SK-N-SH (cell line): Measurements from ENCODE around the gene CYLD. TPM values are rescaled to one million over a fixed set of nuclear protein-coding genes. Genes with fewer than 3 reads are reported as not detected.

Source experiments
- CTCF ChIA-PET: fragments of 300-600, 350-600 bp; formaldehyde crosslinking; extraction: SDS; loops from one replicate; lab custom pipeline; 2021; lab: Yijun Ruan, JAX
- POLR2A ChIA-PET: fragments of 350-600 bp; sonication (Branson Sonifier 250); formaldehyde crosslinking; extraction: SDS; loops from one replicate; lab custom pipeline; 2020; ENCODE audit warnings: antibody characterized with exemption, inconsistent platforms; lab: Yijun Ruan, JAX
- DNase-seq: peaks from one replicate; pipeline ENCODE4 v3.0.0; 2012
- H2AFZ ChIP-seq: fragments of 200-600 bp; sonication (generic); 2 replicates; pipeline ENCODE4 v1.8.1; 2016; ENCODE audit warnings: antibody characterized with exemption, mild to moderate bottlenecking, low read depth
- H3F3A ChIP-seq: fragments of 200-600 bp; sonication (generic); replicated peaks from 2 replicates; pipeline ENCODE3; 2016; ENCODE audit warnings: antibody characterized with exemption, mild to moderate bottlenecking; ENCODE audit not compliant: insufficient read depth
- H3K27ac ChIP-seq, 2 experiments: fragments of 200-500 bp in 1 of 2; fragments of 200-600 bp in 1 of 2; sonication (Bioruptor generic) in 1 of 2; sonication (generic), shearing (Covaris generic) in 1 of 2; 2 replicates each; pipeline versions ENCODE4 v1.5.1 to v1.6.1; 2014 to 2016; ENCODE audit warnings: low read depth in 2 of 2, inconsistent platforms in 1 of 2, low read length in 1 of 2, mild to moderate bottlenecking in 1 of 2, mixed read lengths in 1 of 2
- H3K27me3 ChIP-seq: fragments of 200-600 bp; sonication (generic), shearing (Covaris generic); 2 replicates; pipeline ENCODE4 v1.6.1; 2016; ENCODE audit warnings: mixed run types; ENCODE audit not compliant: insufficient read depth
- H3K36me3 ChIP-seq, 2 experiments: fragments of 200-500 bp in 1 of 2; fragments of 200-600 bp in 1 of 2; sonication (Bioruptor generic) in 1 of 2; sonication (generic) in 1 of 2; replicated peaks in 1 of 2; 2 replicates each; pipeline versions ENCODE3 to v1.5.1; 2014 to 2016; ENCODE audit warnings: low read length in 1 of 2, mild to moderate bottlenecking in 1 of 2; ENCODE audit not compliant: insufficient read depth in 2 of 2, control insufficient read depth in 1 of 2
- H3K4me1 ChIP-seq, 2 experiments: fragments of 200-500 bp in 1 of 2; fragments of 200-600 bp in 1 of 2; sonication (Bioruptor generic) in 1 of 2; sonication (generic), shearing (Covaris generic) in 1 of 2; 2 replicates each; pipeline versions ENCODE4 v1.5.1 to v1.6.1; 2014 to 2016; ENCODE audit warnings: low read depth in 1 of 2, low read length in 1 of 2, mixed run types in 1 of 2; ENCODE audit not compliant: insufficient read depth in 2 of 2, control insufficient read depth in 1 of 2
- H3K4me2 ChIP-seq: fragments of 200-600 bp; sonication (generic), shearing (Covaris generic); 2 replicates; pipeline ENCODE4 v1.6.1; 2017; ENCODE audit warnings: mixed run types
- H3K4me3 ChIP-seq, 2 experiments: fragments of 200-500 bp in 1 of 2; fragments of 200-600 bp in 1 of 2; sonication (Bioruptor generic) in 1 of 2; sonication (generic), shearing (Covaris generic) in 1 of 2; 2 replicates each; pipeline versions ENCODE4 v1.5.1 to v1.8.1; 2014 to 2016; ENCODE audit warnings: low read depth in 2 of 2, inconsistent platforms in 1 of 2, low read length in 1 of 2, mild to moderate bottlenecking in 1 of 2, mixed read lengths in 1 of 2, moderate library complexity in 1 of 2
- H3K79me2 ChIP-seq: fragments of 200-600 bp; sonication (generic); 2 replicates; pipeline ENCODE4 v1.8.1; 2017; ENCODE audit warnings: mild to moderate bottlenecking; ENCODE audit not compliant: insufficient read depth
- H3K9ac ChIP-seq: fragments of 200-600 bp; sonication (generic); 2 replicates; pipeline ENCODE4 v1.6.1; 2017; ENCODE audit warnings: mixed run types
- H3K9me2 ChIP-seq: fragments of 200-600 bp; sonication (generic); 2 replicates; pipeline ENCODE4 v1.6.1; 2017; ENCODE audit warnings: mixed run types
- H3K9me3 ChIP-seq: fragments of 200-600 bp; sonication (generic); 2 replicates; pipeline ENCODE4 v1.6.1; 2017; ENCODE audit warnings: mixed run types, mild to moderate bottlenecking, moderate library complexity
- H4K20me1 ChIP-seq: fragments of 200-600 bp; sonication (generic); 2 replicates; pipeline ENCODE4 v1.6.1; 2017; ENCODE audit warnings: mild to moderate bottlenecking, mixed run types; ENCODE audit not compliant: insufficient read depth
- CHD2 ChIP-seq: fragments of 150-350 bp; IDR thresholded peaks from 2 replicates; pipeline ENCODE4 v1.6.1; 2018; ENCODE audit warnings: low read length; ENCODE audit not compliant: partially characterized antibody
- JUND ChIP-seq: IDR thresholded peaks from 2 replicates; pipeline ENCODE4 v1.4.0; 2012
- MXI1 ChIP-seq: IDR thresholded peaks from 2 replicates; pipeline ENCODE4 v1.6.1; 2012; ENCODE audit warnings: mild to moderate bottlenecking, low read depth, low read length, improper control_type of control experiment
- RAD21 ChIP-seq: IDR thresholded peaks from 2 replicates; pipeline ENCODE4 v1.6.1; 2012; ENCODE audit warnings: mild to moderate bottlenecking, low read length
- SIN3A ChIP-seq: IDR thresholded peaks from 2 replicates; pipeline ENCODE4 v1.6.1; 2012; ENCODE audit warnings: low read depth, mild to moderate bottlenecking, low read length, moderate library complexity, borderline replicate concordance
- TEAD4 ChIP-seq: IDR thresholded peaks from 2 replicates; pipeline ENCODE4 v1.4.0; 2012; ENCODE audit warnings: mild to moderate bottlenecking, borderline replicate concordance; ENCODE audit not compliant: insufficient read depth
- WGBS: methylation state at CpG from one replicate; pipeline ENCODE4 v1.1.6; 2017; ENCODE audit warnings: low lambda C conversion rate; 5-methylcytosine and 5-hydroxymethylcytosine counted together
- polyA plus RNA-seq, 3 experiments: library from polyadenylated mRNA; depleted of rRNA; stranded (reverse); fragments of >200 nt; gene quantifications; 2 replicates each; pipeline ENCODE4 v1.2.3, GENCODE V29; 2012
- TF ChIP-seq, protein P1 (sequence below): IDR thresholded peaks from 2 replicates; pipeline ENCODE4 v1.4.0; 2012; ENCODE audit warnings: low read depth, borderline replicate concordance
- TF ChIP-seq, protein P2 (sequence below): fragments of 150-350 bp; IDR thresholded peaks from 2 replicates; pipeline ENCODE4 v1.6.1; 2017; ENCODE audit warnings: antibody characterized with exemption, low read length, low read depth, borderline replicate concordance
- TF ChIP-seq, protein P3 (sequence below): IDR thresholded peaks from 2 replicates; pipeline ENCODE4 v1.6.1; 2012; ENCODE audit warnings: mild to moderate bottlenecking, low read depth, low read length, moderate library complexity
- TF ChIP-seq, protein P4 (sequence below): IDR thresholded peaks from 2 replicates; pipeline ENCODE4; 2012

Gene CYLD
- polyA plus RNA-seq, 1 of the 3 experiments (the other 2 are of a cell fraction), result 6.5 TPM

- TF ChIP-seq RAD21 (no peak), TEAD4 (no peak), CHD2 (no peak)
- TF ChIP-seq, protein P1, sequence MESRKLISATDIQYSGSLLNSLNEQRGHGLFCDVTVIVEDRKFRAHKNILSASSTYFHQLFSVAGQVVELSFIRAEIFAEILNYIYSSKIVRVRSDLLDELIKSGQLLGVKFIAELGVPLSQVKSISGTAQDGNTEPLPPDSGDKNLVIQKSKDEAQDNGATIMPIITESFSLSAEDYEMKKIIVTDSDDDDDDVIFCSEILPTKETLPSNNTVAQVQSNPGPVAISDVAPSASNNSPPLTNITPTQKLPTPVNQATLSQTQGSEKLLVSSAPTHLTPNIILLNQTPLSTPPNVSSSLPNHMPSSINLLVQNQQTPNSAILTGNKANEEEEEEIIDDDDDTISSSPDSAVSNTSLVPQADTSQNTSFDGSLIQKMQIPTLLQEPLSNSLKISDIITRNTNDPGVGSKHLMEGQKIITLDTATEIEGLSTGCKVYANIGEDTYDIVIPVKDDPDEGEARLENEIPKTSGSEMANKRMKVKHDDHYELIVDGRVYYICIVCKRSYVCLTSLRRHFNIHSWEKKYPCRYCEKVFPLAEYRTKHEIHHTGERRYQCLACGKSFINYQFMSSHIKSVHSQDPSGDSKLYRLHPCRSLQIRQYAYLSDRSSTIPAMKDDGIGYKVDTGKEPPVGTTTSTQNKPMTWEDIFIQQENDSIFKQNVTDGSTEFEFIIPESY, result no peak
- TF ChIP-seq, protein P2, sequence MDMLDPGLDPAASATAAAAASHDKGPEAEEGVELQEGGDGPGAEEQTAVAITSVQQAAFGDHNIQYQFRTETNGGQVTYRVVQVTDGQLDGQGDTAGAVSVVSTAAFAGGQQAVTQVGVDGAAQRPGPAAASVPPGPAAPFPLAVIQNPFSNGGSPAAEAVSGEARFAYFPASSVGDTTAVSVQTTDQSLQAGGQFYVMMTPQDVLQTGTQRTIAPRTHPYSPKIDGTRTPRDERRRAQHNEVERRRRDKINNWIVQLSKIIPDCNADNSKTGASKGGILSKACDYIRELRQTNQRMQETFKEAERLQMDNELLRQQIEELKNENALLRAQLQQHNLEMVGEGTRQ, result no peak
Observed at GRCh38 chr16:50814541-50814940, 72.7 kb downstream of the CYLD start (continued).

GRCh38 chr16:50815382-50815781 lies 73.5 kb downstream of the CYLD start:
- Histone ChIP-seq H3K27ac (no peak overlapping the region), H3K9ac (no peak overlapping the region), H3K4me2 (no peak overlapping the region), H3K9me2 (no peaks in the 10 kb centered on the region), H4K20me1 (no peaks in the 10 kb centered on the region), H2AFZ (no peak overlapping the region), H3F3A (no peaks in the 10 kb centered on the region), H3K27me3 (no peaks in the 10 kb centered on the region; the same call in 1 of the 2 replicates), H3K79me2 (no peaks in the 10 kb centered on the region), H3K9me3 (no peaks in the 10 kb centered on the region), H3K4me3 (no peak overlapping the region), H3K36me3 (no peaks in the 10 kb centered on the region), H3K4me1 (no peaks in the 10 kb centered on the region)
- 50% methylated on average over 7 of the region's 7 CpGs for WGBS
- no peak for DNase-seq
- ChIA-PET CTCF (interaction anchor here (1.2 to 6.4 kb wide), 2 partner anchors 9 to 144 kb away, joined by 3 to 51 read pairs; no protein-coding TSS in a partner anchor), POLR2A (no interaction called here)
- TF ChIP-seq JUND, result no peak
- TF ChIP-seq, protein P3, sequence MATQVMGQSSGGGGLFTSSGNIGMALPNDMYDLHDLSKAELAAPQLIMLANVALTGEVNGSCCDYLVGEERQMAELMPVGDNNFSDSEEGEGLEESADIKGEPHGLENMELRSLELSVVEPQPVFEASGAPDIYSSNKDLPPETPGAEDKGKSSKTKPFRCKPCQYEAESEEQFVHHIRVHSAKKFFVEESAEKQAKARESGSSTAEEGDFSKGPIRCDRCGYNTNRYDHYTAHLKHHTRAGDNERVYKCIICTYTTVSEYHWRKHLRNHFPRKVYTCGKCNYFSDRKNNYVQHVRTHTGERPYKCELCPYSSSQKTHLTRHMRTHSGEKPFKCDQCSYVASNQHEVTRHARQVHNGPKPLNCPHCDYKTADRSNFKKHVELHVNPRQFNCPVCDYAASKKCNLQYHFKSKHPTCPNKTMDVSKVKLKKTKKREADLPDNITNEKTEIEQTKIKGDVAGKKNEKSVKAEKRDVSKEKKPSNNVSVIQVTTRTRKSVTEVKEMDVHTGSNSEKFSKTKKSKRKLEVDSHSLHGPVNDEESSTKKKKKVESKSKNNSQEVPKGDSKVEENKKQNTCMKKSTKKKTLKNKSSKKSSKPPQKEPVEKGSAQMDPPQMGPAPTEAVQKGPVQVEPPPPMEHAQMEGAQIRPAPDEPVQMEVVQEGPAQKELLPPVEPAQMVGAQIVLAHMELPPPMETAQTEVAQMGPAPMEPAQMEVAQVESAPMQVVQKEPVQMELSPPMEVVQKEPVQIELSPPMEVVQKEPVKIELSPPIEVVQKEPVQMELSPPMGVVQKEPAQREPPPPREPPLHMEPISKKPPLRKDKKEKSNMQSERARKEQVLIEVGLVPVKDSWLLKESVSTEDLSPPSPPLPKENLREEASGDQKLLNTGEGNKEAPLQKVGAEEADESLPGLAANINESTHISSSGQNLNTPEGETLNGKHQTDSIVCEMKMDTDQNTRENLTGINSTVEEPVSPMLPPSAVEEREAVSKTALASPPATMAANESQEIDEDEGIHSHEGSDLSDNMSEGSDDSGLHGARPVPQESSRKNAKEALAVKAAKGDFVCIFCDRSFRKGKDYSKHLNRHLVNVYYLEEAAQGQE, result no peak
- TF ChIP-seq SIN3A, result no peak
- TF ChIP-seq, protein P4, sequence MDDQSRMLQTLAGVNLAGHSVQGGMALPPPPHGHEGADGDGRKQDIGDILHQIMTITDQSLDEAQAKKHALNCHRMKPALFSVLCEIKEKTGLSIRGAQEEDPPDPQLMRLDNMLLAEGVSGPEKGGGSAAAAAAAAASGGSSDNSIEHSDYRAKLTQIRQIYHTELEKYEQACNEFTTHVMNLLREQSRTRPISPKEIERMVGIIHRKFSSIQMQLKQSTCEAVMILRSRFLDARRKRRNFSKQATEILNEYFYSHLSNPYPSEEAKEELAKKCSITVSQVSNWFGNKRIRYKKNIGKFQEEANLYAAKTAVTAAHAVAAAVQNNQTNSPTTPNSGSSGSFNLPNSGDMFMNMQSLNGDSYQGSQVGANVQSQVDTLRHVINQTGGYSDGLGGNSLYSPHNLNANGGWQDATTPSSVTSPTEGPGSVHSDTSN, result no peak
- TF ChIP-seq RAD21, result no peak
- TF ChIP-seq CHD2, result no peak
- TF ChIP-seq MXI1, result no peak
